ENCODE results near the gene BCL2L2. TPM values are rescaled to one million over a fixed set of nuclear protein-coding genes. Genes with fewer than 3 reads are reported as not detected.

BCL2L2 gene
- total and polyA plus RNA-seq, 2 donors from 2014 or later, result 35.6 to 43.6 TPM

- Histone ChIP-seq H3K27ac (ENCODE audit: low read depth in 2 of 2, low read length in 2 of 2) (no peak overlapping the region), H3K9ac (ENCODE audit: low read length in 3 of 3) (no peak overlapping the region), H3K36me3 (ENCODE audit: control insufficient read depth in 2 of 3, insufficient read depth in 3 of 3, low read length in 3 of 3) (peaks cover 0 to 3% (median 0%) of the 10 kb centered on the region in 3 donors), H3K4me1 (ENCODE audit: control insufficient read depth in 2 of 3, insufficient read depth in 2 of 3, low read depth in 1 of 3, low read length in 3 of 3) (peaks cover 3 to 13% (median 12%) of the 10 kb centered on the region in 3 donors), H3K4me3 (ENCODE audit: low read length in 3 of 3) (no peak overlapping the region), H3K27me3 (ENCODE audit: control insufficient read depth, insufficient read depth, low read length) (peaks cover 2% of the 10 kb centered on the region), H3K9me3 (ENCODE audit: control insufficient read depth in 2 of 3, insufficient read depth in 1 of 3, low read length in 3 of 3) (no peaks in the 10 kb centered on the region)
- no peak for FAIRE-seq
- DNase-seq, result no peak
- TF ChIP-seq CTCF (IDR thresholded peaks at IDR 0.05; ENCODE audit: borderline replicate concordance, extremely low read depth, insufficient read depth), result no peak
- intact Hi-C loops (cut with DNase I), result no loop called here
Measured at GRCh38 chr14:23296012-23296777, 10.4 kb upstream of the BCL2L2 start.

GRCh38 chr14:23297096-23297495 is 9.5 kb upstream of the BCL2L2 start:
- DNase-seq (no peak), FAIRE-seq (no peak)
- Histone ChIP-seq H3K4me3 (ENCODE audit: low read length in 3 of 3) (no peak overlapping the region), H3K9ac (ENCODE audit: low read length in 3 of 3) (no peak overlapping the region), H3K27ac (ENCODE audit: low read depth in 2 of 2, low read length in 2 of 2) (no peak overlapping the region), H3K9me3 (ENCODE audit: control insufficient read depth in 2 of 3, insufficient read depth in 1 of 3, low read length in 3 of 3) (no peaks in the 10 kb centered on the region), H3K4me1 (ENCODE audit: control insufficient read depth in 2 of 3, insufficient read depth in 2 of 3, low read depth in 1 of 3, low read length in 3 of 3) (peaks cover 3 to 13% (median 12%) of the 10 kb centered on the region in 3 donors), H3K27me3 (ENCODE audit: control insufficient read depth, insufficient read depth, low read length) (peaks cover 2% of the 10 kb centered on the region), H3K36me3 (ENCODE audit: control insufficient read depth in 2 of 3, insufficient read depth in 3 of 3, low read length in 3 of 3) (peaks cover 0 to 3% (median 0%) of the 10 kb centered on the region in 3 donors)
- intact Hi-C loops (cut with DNase I), result no loop called here
- TF ChIP-seq CTCF (IDR thresholded peaks at IDR 0.05; ENCODE audit: borderline replicate concordance, extremely low read depth, insufficient read depth), result no peak

GRCh38 chr14:23297611-23298277 is 8.9 kb upstream of the BCL2L2 start:
- H3K36me3 ChIP-seq (ENCODE audit: control insufficient read depth in 2 of 3, insufficient read depth in 3 of 3, low read length in 3 of 3), result peaks cover 0 to 3% (median 0%) of the 10 kb centered on the region in 3 donors
- H3K27ac ChIP-seq (ENCODE audit: low read depth in 2 of 2, low read length in 2 of 2), result peak overlapping the region in 1 of 2 donors; percentile 7
- H3K9me3 ChIP-seq (ENCODE audit: control insufficient read depth in 2 of 3, insufficient read depth in 1 of 3, low read length in 3 of 3), result no peaks in the 10 kb centered on the region
- DNase-seq (no peak), FAIRE-seq (no peak)
- H3K27me3 ChIP-seq (ENCODE audit: control insufficient read depth, insufficient read depth, low read length), result peaks cover 2% of the 10 kb centered on the region
- no peak for TF ChIP-seq CTCF (IDR thresholded peaks at IDR 0.05; ENCODE audit: borderline replicate concordance, extremely low read depth, insufficient read depth)
- no peak overlapping the region for H3K4me3 ChIP-seq (ENCODE audit: low read length in 3 of 3)
- H3K9ac ChIP-seq (ENCODE audit: low read length in 3 of 3), result no peak overlapping the region
- H3K4me1 ChIP-seq (ENCODE audit: control insufficient read depth in 2 of 3, insufficient read depth in 2 of 3, low read depth in 1 of 3, low read length in 3 of 3), result peaks cover 3 to 14% (median 13%) of the 10 kb centered on the region in 3 donors
- intact Hi-C loops (cut with DNase I), result no loop called here
